B cell (primary cell): Measurements from ENCODE around the gene FBXW5. TPM values are rescaled to one million over a fixed set of nuclear protein-coding genes. Genes with fewer than 3 reads are reported as not detected.

ENCODE experiments used
- ATAC-seq: fragments of 200-7000 bp; cut with Tn5 transposase; one replicate; pipeline ENCODE4 v1.10.0; 2021; ENCODE audit warnings: low read depth, mild to moderate bottlenecking, moderate number of reproducible peaks, moderate library complexity
- CTCF ChIA-PET: fragments of 350-600 bp; sonication (Branson Sonifier 250); formaldehyde crosslinking; loops from one replicate; lab custom pipeline; 2021; ENCODE audit warnings: antibody characterized with exemption, inconsistent platforms; lab: Charles Lee
- POLR2A ChIA-PET: fragments of 350-600 bp; sonication (Branson Sonifier 250); formaldehyde crosslinking; loops from one replicate; lab custom pipeline; 2021; ENCODE audit warnings: antibody characterized with exemption; lab: Charles Lee
- DNase-seq: peaks from one replicate; pipeline ENCODE4 v3.0.0; 2013
- H2AFZ ChIP-seq: 2 replicates; pipeline ENCODE4 v1.6.1; 2012; ENCODE audit warnings: mild to moderate bottlenecking, low read depth, low read length; ENCODE audit not compliant: insufficient read depth, poor library complexity, severe bottlenecking
- H3K27ac ChIP-seq, 2 donors: 1 replicate in 1 of 2; 2 replicates in 1 of 2; pipeline ENCODE4 v1.5.1; 2012 to 2013; ENCODE audit warnings: low read length in 2 of 2, mild to moderate bottlenecking in 2 of 2, moderate library complexity in 1 of 2
- H3K27me3 ChIP-seq, 4 experiments: fragments of 200-600 bp in 1 of 4; sonication (generic) in 1 of 4; replicated peaks in 1 of 4; 1 replicate in 2 of 4; 2 replicates in 2 of 4; pipeline versions ENCODE4 v1.6.1 to v1.7.0; 2013 to 2016; ENCODE audit warnings: low read length in 3 of 4, mild to moderate bottlenecking in 2 of 4, mixed read lengths in 1 of 4, moderate library complexity in 1 of 4; ENCODE audit not compliant: insufficient read depth in 4 of 4, control insufficient read depth in 3 of 4; ENCODE audit errors: control extremely low read depth in 1 of 4
- H3K36me3 ChIP-seq, 2 experiments: replicated peaks in 1 of 2; 1 replicate in 1 of 2; 2 replicates in 1 of 2; pipeline versions ENCODE4 v1.6.1 to v1.7.1; 2013; ENCODE audit warnings: low read length in 1 of 2; ENCODE audit not compliant: insufficient read depth in 2 of 2, control insufficient read depth in 1 of 2; ENCODE audit errors: control extremely low read depth in 1 of 2, extremely low read depth in 1 of 2
- H3K4me1 ChIP-seq, 2 donors: fragments of 200-600 bp in 1 of 2; sonication (generic) in 1 of 2; 1 replicate in 1 of 2; 2 replicates in 1 of 2; pipeline versions ENCODE4 v1.5.1 to v1.6.1; 2013 to 2017; ENCODE audit warnings: low read length in 2 of 2; ENCODE audit not compliant: control insufficient read depth in 2 of 2, insufficient read depth in 2 of 2
- H3K4me2 ChIP-seq: replicated peaks from 2 replicates; pipeline ENCODE3; 2012; ENCODE audit warnings: mild to moderate bottlenecking, low read depth, low read length; ENCODE audit not compliant: poor library complexity, severe bottlenecking
- H3K4me3 ChIP-seq, 5 experiments: fragments of 200-600 bp in 1 of 5; sonication (generic) in 1 of 5; 1 replicate in 3 of 5; 2 replicates in 2 of 5; pipeline versions ENCODE4 v1.5.1 to v1.7.0; 2011 to 2016; ENCODE audit warnings: low read length in 4 of 5, mild to moderate bottlenecking in 4 of 5, low read depth in 2 of 5, control low read depth in 1 of 5, moderate library complexity in 1 of 5; ENCODE audit not compliant: insufficient read depth in 1 of 5; ENCODE audit errors: control extremely low read depth in 1 of 5, extremely low read depth in 1 of 5
- H3K79me2 ChIP-seq: fragments of 200-600 bp; sonication (generic); one replicate; pipeline ENCODE4 v1.6.0; 2016; ENCODE audit warnings: low read length; ENCODE audit not compliant: control insufficient read depth, insufficient read depth
- H3K9ac ChIP-seq: fragments of 200-600 bp; sonication (generic); 2 replicates; pipeline ENCODE4 v1.6.1; 2017; ENCODE audit warnings: mild to moderate bottlenecking, low read length, moderate library complexity
- H3K9me3 ChIP-seq, 3 donors: one replicate each; pipeline versions ENCODE4 v1.6.1 to v1.7.1; 2013; ENCODE audit warnings: low read length in 2 of 3; ENCODE audit not compliant: control insufficient read depth in 2 of 3, insufficient read depth in 1 of 3; ENCODE audit errors: control extremely low read depth in 1 of 3
- H4K20me1 ChIP-seq: 2 replicates; pipeline ENCODE4 v1.6.0; 2012; ENCODE audit warnings: mild to moderate bottlenecking, low read length; ENCODE audit not compliant: insufficient read depth, control insufficient read depth, poor library complexity, severe bottlenecking
- H3K27ac Mint-ChIP-seq: one replicate; pipeline ENCODE4 v1.8.0; 2021; ENCODE audit warnings: mixed read lengths
- H3K27me3 Mint-ChIP-seq: one replicate; pipeline ENCODE4 v1.8.0; 2021; ENCODE audit warnings: mixed read lengths
- H3K4me1 Mint-ChIP-seq: one replicate; pipeline ENCODE4 v1.8.0; 2021; ENCODE audit warnings: mixed read lengths
- H3K4me3 Mint-ChIP-seq: one replicate; pipeline ENCODE4 v1.8.0; 2021; ENCODE audit warnings: mixed read lengths
- H3K9me3 Mint-ChIP-seq: one replicate; pipeline ENCODE4 v1.8.0; 2022; ENCODE audit warnings: mixed read lengths; ENCODE audit not compliant: insufficient read depth
- CTCF ChIP-seq: fragments of 200-600 bp; IDR thresholded peaks from one replicate; pipeline ENCODE4 v1.8.0; 2022; ENCODE audit warnings: antibody characterized with exemption, mild to moderate bottlenecking
- EZH2 ChIP-seq: IDR thresholded peaks from 2 replicates; pipeline ENCODE4 v1.6.1; 2012; ENCODE audit warnings: borderline replicate concordance, low read depth, mild to moderate bottlenecking, moderate library complexity, low read length; ENCODE audit not compliant: insufficient read depth, poor library complexity, severe bottlenecking
- WGBS: methylation state at CpG from one replicate; pipeline ENCODE4 v1.1.5; 2013; ENCODE audit warnings: missing lambda C conversion rate; ENCODE audit not compliant: insufficient coverage; 5-methylcytosine and 5-hydroxymethylcytosine counted together
- intact Hi-C: fragments of 100-400 bp; cut with micrococcal nuclease; formaldehyde crosslinking; loops from one replicate; pipeline ENCODE4 v1.10.0; 2022
- polyA plus RNA-seq: library from polyadenylated mRNA; depleted of rRNA; stranded (reverse); fragments of >200 nt; gene quantifications from 2 replicates; pipeline ENCODE4 v1.2.3, GENCODE V29; 2012
- total RNA-seq, 2 donors: library from RNA; stranded (reverse); fragments of 120-200 nt in 1 of 2; gene quantifications; 1 replicate in 1 of 2; 2 replicates in 1 of 2; pipeline versions ENCODE4 v1.2.3 to v1.2.4, GENCODE V29; 2013 to 2022

FBXW5 gene
- total and polyA plus RNA-seq, 2 donors (not counting 1 experiment from before 2014, with no cell fraction given), result 99.6 to 195 TPM

GRCh38 chr9:136964171-136964689 lies 19.7 kb upstream of the FBXW5 start:
- Mint-ChIP-seq H3K4me3 (no peak overlapping the region), H3K27me3 (peaks cover 5% of the 10 kb centered on the region), H3K27ac (no peak overlapping the region), H3K4me1 (peaks cover 11% of the 10 kb centered on the region), H3K9me3 (no peaks in the 10 kb centered on the region)
- 80% methylated on average over 21 of the region's 22 CpGs for WGBS
- Histone ChIP-seq H3K79me2 (no peaks in the 10 kb centered on the region), H3K27ac (no peak overlapping the region), H3K4me1 (peaks cover 5 to 10% of the 10 kb centered on the region in 2 donors), H2AFZ (no peak overlapping the region), H4K20me1 (no peaks in the 10 kb centered on the region), H3K4me2 (no peak overlapping the region), H3K9me3 (peaks cover 0 to under 1% (median 0%) of the 10 kb centered on the region in 3 donors), H3K36me3 (no peaks in the 10 kb centered on the region), H3K27me3 (peaks cover 0 to 4% (median under 1%) of the 10 kb centered on the region in 4 experiments), H3K4me3 (no peak overlapping the region), H3K9ac (no peak overlapping the region)
- ATAC-seq (no peak), DNase-seq (no peak)
- TF ChIP-seq EZH2 (no peak), CTCF (no peak)
- intact Hi-C loops, result no loop called here
- CTCF ChIA-PET, result interaction anchor here (0.7 kb wide), 1 partner anchor 158 kb away, joined by 3 read pairs; no protein-coding TSS in a partner anchor
- POLR2A ChIA-PET, result no interaction called here

GRCh38 chr9:136963751-136964150 lies 19.2 kb upstream of the FBXW5 start:
- H3K4me3 ChIP-seq, result no peak overlapping the region
- no peak overlapping the region for H3K9ac ChIP-seq
- ATAC-seq, result no peak
- H3K4me2 ChIP-seq, result no peak overlapping the region
- DNase-seq, result no peak
- H2AFZ ChIP-seq, result no peak overlapping the region
- ChIA-PET CTCF (no interaction called here), POLR2A (no interaction called here)
- H4K20me1 ChIP-seq, result no peaks in the 10 kb centered on the region
- no peak overlapping the region for H3K27ac ChIP-seq
- no peak overlapping the region for H3K27ac Mint-ChIP-seq
- H3K4me1 Mint-ChIP-seq, result peaks cover 11% of the 10 kb centered on the region
- 91% methylated on average over 6 of the region's 12 CpGs for WGBS
- intact Hi-C loops, result no loop called here
- H3K79me2 ChIP-seq, result no peaks in the 10 kb centered on the region
- H3K9me3 ChIP-seq, result peaks cover 0 to 2% (median 0%) of the 10 kb centered on the region in 3 donors
- H3K27me3 Mint-ChIP-seq, result peaks cover 5% of the 10 kb centered on the region
- H3K36me3 ChIP-seq, result no peaks in the 10 kb centered on the region
- peaks cover 5 to 10% of the 10 kb centered on the region in 2 donors for H3K4me1 ChIP-seq
- no peaks in the 10 kb centered on the region for H3K9me3 Mint-ChIP-seq
- TF ChIP-seq CTCF, result no peak
- TF ChIP-seq EZH2, result no peak
- H3K27me3 ChIP-seq, result peaks cover 0 to 7% (median under 1%) of the 10 kb centered on the region in 4 experiments
- H3K4me3 Mint-ChIP-seq, result no peak overlapping the region
